ENCODE data around the gene CACNA1C. TPM values are rescaled to one million over a fixed set of nuclear protein-coding genes. Genes with fewer than 3 reads are reported as not detected.
A peak's percentile ranks its signal among the peaks of the same experiment; 100 is the strongest.

Gene CACNA1C
- total and polyA plus RNA-seq, 2 donors from 2014 or later = 1.6 to 17.4 TPM

DNA sequence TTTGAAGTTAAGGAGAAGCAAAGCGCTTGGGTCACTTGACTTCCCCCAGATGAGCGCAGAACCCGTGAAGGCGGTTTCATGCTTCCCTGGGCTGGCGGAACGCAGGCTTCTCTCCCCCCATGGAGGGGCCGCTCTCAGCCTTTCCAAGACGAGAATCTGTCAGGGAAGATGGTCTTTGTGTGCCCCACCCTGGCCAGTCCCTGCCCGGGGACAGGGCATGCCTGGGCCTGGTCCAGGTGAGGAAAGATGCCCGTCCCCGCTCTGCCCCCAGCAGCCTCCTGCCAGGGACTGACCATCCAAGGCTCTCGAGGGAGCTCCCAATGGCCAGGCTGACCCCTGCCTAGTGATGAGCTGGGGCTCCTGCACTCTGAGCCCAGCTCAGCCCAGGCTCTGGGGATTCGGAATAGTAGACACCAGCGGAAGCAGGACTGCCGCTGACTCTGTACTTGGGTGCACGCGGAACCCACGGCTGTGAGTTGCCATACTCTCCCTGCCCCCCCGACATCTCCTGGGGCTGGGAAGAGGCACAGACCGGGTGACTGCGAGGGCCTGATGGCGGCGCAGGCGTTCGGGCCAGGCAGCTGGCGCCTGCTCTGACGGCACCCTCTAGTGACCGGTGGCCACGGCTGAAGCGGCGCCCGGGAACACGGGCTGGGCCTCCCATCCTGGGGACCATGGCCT, 599.8 kb downstream of the CACNA1C start:
- peak in 1 of 5 donors; percentile 43 for DNase-seq
- H3K9me3 ChIP-seq (ENCODE audit: control insufficient read depth in 2 of 3, insufficient read depth in 1 of 3, low read length in 3 of 3) = peaks cover 0 to 4% (median 0%) of the 10 kb centered on the region in 3 donors
- FAIRE-seq = no peak

DNA sequence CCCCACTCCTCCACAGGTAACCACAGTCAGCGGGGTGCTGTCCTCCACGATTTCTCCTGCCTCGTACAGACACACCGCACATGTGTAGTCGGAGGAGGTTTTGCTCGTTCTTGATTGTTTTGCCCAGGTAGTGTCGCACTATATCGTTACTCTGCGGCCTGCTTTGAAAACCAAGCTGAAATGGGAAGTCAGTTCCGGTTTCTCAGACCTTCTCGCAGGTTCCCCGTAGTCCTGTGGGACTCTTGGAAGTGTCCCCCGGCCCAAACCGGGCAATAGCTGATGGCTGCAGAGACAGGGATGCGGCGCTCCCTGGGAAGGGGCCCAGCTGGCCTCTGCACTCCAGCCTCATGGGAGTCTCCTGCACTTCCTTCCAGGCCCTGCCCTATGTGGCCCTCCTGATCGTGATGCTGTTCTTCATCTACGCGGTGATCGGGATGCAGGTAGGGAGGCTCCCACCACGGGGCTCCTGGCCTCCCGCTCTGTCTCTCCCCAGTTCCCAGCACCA, 600.7 kb downstream of the CACNA1C start:
- Histone ChIP-seq H3K36me3 (ENCODE audit: control insufficient read depth in 2 of 3, insufficient read depth in 3 of 3, low read length in 3 of 3) (no peaks in the 10 kb centered on the region), H3K27ac (ENCODE audit: low read depth in 2 of 2, low read length in 2 of 2) (no peak overlapping the region), H3K9ac (ENCODE audit: low read length in 3 of 3) (no peak overlapping the region), H3K27me3 (ENCODE audit: control insufficient read depth, insufficient read depth, low read length) (no peaks in the 10 kb centered on the region), H3K9me3 (ENCODE audit: control insufficient read depth in 2 of 3, insufficient read depth in 1 of 3, low read length in 3 of 3) (peaks cover 0 to 4% (median 0%) of the 10 kb centered on the region in 3 donors), H3K4me1 (ENCODE audit: control insufficient read depth in 2 of 3, insufficient read depth in 2 of 3, low read depth in 1 of 3, low read length in 3 of 3) (no peaks in the 10 kb centered on the region), H3K4me3 (ENCODE audit: low read length in 3 of 3) (no peak overlapping the region)
- TF ChIP-seq, protein P1, sequence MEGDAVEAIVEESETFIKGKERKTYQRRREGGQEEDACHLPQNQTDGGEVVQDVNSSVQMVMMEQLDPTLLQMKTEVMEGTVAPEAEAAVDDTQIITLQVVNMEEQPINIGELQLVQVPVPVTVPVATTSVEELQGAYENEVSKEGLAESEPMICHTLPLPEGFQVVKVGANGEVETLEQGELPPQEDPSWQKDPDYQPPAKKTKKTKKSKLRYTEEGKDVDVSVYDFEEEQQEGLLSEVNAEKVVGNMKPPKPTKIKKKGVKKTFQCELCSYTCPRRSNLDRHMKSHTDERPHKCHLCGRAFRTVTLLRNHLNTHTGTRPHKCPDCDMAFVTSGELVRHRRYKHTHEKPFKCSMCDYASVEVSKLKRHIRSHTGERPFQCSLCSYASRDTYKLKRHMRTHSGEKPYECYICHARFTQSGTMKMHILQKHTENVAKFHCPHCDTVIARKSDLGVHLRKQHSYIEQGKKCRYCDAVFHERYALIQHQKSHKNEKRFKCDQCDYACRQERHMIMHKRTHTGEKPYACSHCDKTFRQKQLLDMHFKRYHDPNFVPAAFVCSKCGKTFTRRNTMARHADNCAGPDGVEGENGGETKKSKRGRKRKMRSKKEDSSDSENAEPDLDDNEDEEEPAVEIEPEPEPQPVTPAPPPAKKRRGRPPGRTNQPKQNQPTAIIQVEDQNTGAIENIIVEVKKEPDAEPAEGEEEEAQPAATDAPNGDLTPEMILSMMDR (IDR thresholded peaks at IDR 0.05; ENCODE audit: borderline replicate concordance, extremely low read depth, insufficient read depth) = no peak
- no peak for FAIRE-seq
- DNase-seq = peak in 2 of 5 donors; percentile 18 to 52
- intact Hi-C loops (cut with DNase I) = no loop called here

More for the DNA sequence above, 599.8 kb downstream of the CACNA1C start:
- Histone ChIP-seq H3K27ac (ENCODE audit: low read depth in 2 of 2, low read length in 2 of 2) (no peak overlapping the region), H3K4me3 (ENCODE audit: low read length in 3 of 3) (no peak overlapping the region), H3K27me3 (ENCODE audit: control insufficient read depth, insufficient read depth, low read length) (no peaks in the 10 kb centered on the region), H3K9ac (ENCODE audit: low read length in 3 of 3) (no peak overlapping the region), H3K36me3 (ENCODE audit: control insufficient read depth in 2 of 3, insufficient read depth in 3 of 3, low read length in 3 of 3) (no peaks in the 10 kb centered on the region), H3K4me1 (ENCODE audit: control insufficient read depth in 2 of 3, insufficient read depth in 2 of 3, low read depth in 1 of 3, low read length in 3 of 3) (no peaks in the 10 kb centered on the region)
- TF ChIP-seq, protein P1 (IDR thresholded peaks at IDR 0.05; ENCODE audit: borderline replicate concordance, extremely low read depth, insufficient read depth) = no peak
- intact Hi-C loops (cut with DNase I) = no loop called here

DNA sequence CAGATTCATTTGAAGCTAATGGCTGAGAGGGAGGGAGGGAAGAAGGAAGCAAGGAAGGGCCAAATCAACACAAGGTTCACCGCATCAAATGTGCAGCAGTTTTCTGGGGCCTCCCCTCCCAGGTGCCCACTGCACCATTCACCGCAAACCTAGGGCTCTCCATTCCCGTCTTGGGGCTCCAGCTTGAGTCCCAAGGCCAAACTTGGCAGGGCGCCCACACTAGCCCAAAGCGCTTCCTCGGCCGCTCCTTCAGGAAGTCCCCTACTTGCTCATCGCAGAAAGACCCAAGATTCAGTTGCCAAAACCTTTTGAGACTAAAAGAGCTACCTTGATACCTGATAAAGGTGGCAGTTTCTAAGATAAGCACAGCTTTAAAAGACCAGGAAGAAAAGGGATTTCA, 601.5 kb downstream of the CACNA1C start:
- Histone ChIP-seq H3K4me3 (ENCODE audit: low read length in 3 of 3) (no peak overlapping the region), H3K4me1 (ENCODE audit: control insufficient read depth in 2 of 3, insufficient read depth in 2 of 3, low read depth in 1 of 3, low read length in 3 of 3) (no peaks in the 10 kb centered on the region), H3K27me3 (ENCODE audit: control insufficient read depth, insufficient read depth, low read length) (no peaks in the 10 kb centered on the region), H3K36me3 (ENCODE audit: control insufficient read depth in 2 of 3, insufficient read depth in 3 of 3, low read length in 3 of 3) (no peaks in the 10 kb centered on the region), H3K27ac (ENCODE audit: low read depth in 2 of 2, low read length in 2 of 2) (no peak overlapping the region), H3K9me3 (ENCODE audit: control insufficient read depth in 2 of 3, insufficient read depth in 1 of 3, low read length in 3 of 3) (peaks cover 0 to 4% (median 0%) of the 10 kb centered on the region in 3 donors), H3K9ac (ENCODE audit: low read length in 3 of 3) (no peak overlapping the region)
- FAIRE-seq (no peak), DNase-seq (peak in 2 of 5 donors; percentile 5 to 48)
- intact Hi-C loops (cut with DNase I) = no loop called here
- TF ChIP-seq, protein P1 (IDR thresholded peaks at IDR 0.05; ENCODE audit: borderline replicate concordance, extremely low read depth, insufficient read depth) = no peak
